ENCODE data around the gene ENC1. TPM values are rescaled to one million over a fixed set of nuclear protein-coding genes. Genes with fewer than 3 reads are reported as not detected.

ENC1 gene
- total RNA-seq, 1 donor from 2014 or later = 135 TPM

DNA sequence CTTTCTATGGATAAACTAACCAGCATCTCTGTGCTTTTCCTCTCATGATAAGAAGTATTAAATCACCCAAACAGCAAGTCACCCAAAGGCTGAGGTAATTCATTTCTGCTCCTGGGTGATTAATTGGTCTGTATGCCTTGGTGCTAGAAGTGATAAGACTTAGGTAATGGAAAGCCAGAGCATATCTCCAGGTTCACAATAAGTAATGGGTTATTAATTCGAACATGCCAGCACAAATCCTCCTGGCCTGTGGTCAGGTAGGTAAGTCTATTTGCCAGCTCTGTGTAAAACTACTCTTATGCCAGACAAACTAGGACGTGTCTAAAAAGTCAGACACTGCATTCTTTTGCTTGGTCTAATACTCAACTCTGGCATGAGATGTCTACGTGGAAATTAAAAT, 11.2 kb upstream of the ENC1 start:
- no peaks in the 10 kb centered on the region for H3K36me3 Mint-ChIP-seq (ENCODE audit: low read depth)
- no peaks in the 10 kb centered on the region for H3K27me3 Mint-ChIP-seq (ENCODE audit: low read depth)
- TF ChIP-seq, protein P1, sequence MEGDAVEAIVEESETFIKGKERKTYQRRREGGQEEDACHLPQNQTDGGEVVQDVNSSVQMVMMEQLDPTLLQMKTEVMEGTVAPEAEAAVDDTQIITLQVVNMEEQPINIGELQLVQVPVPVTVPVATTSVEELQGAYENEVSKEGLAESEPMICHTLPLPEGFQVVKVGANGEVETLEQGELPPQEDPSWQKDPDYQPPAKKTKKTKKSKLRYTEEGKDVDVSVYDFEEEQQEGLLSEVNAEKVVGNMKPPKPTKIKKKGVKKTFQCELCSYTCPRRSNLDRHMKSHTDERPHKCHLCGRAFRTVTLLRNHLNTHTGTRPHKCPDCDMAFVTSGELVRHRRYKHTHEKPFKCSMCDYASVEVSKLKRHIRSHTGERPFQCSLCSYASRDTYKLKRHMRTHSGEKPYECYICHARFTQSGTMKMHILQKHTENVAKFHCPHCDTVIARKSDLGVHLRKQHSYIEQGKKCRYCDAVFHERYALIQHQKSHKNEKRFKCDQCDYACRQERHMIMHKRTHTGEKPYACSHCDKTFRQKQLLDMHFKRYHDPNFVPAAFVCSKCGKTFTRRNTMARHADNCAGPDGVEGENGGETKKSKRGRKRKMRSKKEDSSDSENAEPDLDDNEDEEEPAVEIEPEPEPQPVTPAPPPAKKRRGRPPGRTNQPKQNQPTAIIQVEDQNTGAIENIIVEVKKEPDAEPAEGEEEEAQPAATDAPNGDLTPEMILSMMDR (conservative IDR thresholded peaks at IDR 0.05) = no peak
- H3K27ac Mint-ChIP-seq (ENCODE audit: unreplicated experiment) = no peak overlapping the region
- no peaks in the 10 kb centered on the region for H3K9me3 Mint-ChIP-seq
- H3K4me3 Mint-ChIP-seq = no peak overlapping the region
- no peak for DNase-seq (ENCODE audit: low read depth, low spot score)
- H3K4me1 Mint-ChIP-seq = peaks cover 29% of the 10 kb centered on the region

DNA sequence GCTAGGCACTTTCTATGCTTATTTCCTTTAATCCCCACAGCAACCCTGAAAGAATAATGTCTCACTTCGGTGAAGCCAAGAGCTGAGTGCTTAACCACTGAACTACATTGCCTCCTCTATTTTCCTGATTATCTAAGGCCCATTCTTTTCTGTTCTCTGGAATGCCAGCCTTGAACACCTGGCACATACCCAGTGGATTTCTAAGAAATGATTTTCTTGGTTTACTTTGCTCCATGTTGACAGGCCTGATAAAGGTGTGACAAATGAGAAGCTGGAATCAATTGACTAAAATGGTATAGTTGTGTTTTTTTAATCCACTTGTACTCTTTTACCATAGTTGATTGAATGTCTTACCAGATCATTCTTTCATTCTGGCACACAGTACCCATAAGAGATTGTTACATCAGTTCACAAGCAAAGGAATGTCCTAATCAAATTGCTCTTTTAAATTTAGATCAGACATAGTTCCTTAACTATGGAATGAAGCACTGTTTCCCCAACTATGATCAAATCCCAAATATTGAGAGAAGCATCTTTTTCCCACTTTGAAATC, 9.0 kb upstream of the ENC1 start:
- H3K27me3 Mint-ChIP-seq (ENCODE audit: low read depth) = no peaks in the 10 kb centered on the region
- H3K27ac Mint-ChIP-seq (ENCODE audit: unreplicated experiment) = peak overlapping the region; percentile 4
- no peak for DNase-seq (ENCODE audit: low read depth, low spot score)
- TF ChIP-seq, protein P1 (conservative IDR thresholded peaks at IDR 0.05) = no peak
- peaks cover 45% of the 10 kb centered on the region for H3K4me1 Mint-ChIP-seq
- no peaks in the 10 kb centered on the region for H3K9me3 Mint-ChIP-seq
- peak overlapping the region; percentile 43 for H3K4me3 Mint-ChIP-seq
- no peaks in the 10 kb centered on the region for H3K36me3 Mint-ChIP-seq (ENCODE audit: low read depth)

DNA sequence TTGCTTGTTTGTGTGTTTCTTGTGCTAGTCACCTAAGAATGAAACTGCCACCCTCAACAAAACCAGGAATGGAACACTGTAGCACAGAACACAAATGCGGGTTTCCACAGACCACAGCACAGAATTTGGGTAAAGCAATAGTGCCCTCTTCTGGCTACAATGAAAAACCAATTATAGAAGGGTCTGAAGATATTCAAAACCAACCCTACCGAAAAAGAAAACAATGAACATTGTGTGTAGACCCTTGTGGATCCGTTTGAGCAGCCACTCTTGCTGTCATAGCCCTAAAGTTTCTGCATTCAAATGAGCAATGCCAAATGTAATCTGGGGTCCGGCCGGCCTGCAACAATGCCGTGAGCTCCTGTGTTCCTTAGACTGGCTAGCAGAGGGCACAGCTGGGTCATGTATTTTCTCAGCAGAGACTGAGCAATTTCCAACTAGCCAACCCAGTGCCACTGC, 8.3 kb upstream of the ENC1 start:
- Mint-ChIP-seq H3K27ac (ENCODE audit: unreplicated experiment) (peak overlapping the region; percentile 4), H3K27me3 (ENCODE audit: low read depth) (no peaks in the 10 kb centered on the region)

DNA sequence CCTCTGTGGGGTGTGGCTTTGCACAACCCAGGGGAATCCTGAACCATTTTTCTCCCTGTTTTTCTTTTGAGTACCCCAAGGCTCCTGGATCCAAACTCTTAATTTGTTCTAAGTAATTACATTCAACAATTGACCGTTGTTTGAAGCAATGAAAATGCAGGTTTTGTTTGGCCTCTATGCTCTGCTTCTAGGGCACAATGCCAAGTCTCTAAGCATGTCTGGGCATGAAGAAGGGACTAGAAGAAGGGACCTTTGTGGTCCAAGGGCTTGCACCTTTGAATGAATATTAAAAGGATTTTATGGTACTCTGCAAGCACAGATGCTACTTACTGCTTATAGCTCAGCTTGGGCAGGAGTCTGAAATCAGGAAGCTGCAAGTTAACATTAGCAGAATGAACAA, 6.6 kb upstream of the ENC1 start:
- no peak for DNase-seq (ENCODE audit: low read depth, low spot score)
- H3K36me3 Mint-ChIP-seq (ENCODE audit: low read depth) = no peaks in the 10 kb centered on the region
- no peaks in the 10 kb centered on the region for H3K9me3 Mint-ChIP-seq
- H3K4me1 Mint-ChIP-seq = peaks cover 64% of the 10 kb centered on the region
- peak overlapping the region; percentile 60 for H3K4me3 Mint-ChIP-seq
- H3K27me3 Mint-ChIP-seq (ENCODE audit: low read depth) = no peaks in the 10 kb centered on the region
- TF ChIP-seq, protein P1 (conservative IDR thresholded peaks at IDR 0.05) = no peak
- H3K27ac Mint-ChIP-seq (ENCODE audit: unreplicated experiment) = peak overlapping the region; percentile 73

More for the DNA sequence above, 8.3 kb upstream of the ENC1 start:
- Mint-ChIP-seq H3K4me3 (peak overlapping the region; percentile 43), H3K36me3 (ENCODE audit: low read depth) (no peaks in the 10 kb centered on the region), H3K9me3 (no peaks in the 10 kb centered on the region), H3K4me1 (peaks cover 47% of the 10 kb centered on the region)
- TF ChIP-seq, protein P1 (conservative IDR thresholded peaks at IDR 0.05) = peak; percentile 87
- DNase-seq (ENCODE audit: low read depth, low spot score) = no peak

DNA sequence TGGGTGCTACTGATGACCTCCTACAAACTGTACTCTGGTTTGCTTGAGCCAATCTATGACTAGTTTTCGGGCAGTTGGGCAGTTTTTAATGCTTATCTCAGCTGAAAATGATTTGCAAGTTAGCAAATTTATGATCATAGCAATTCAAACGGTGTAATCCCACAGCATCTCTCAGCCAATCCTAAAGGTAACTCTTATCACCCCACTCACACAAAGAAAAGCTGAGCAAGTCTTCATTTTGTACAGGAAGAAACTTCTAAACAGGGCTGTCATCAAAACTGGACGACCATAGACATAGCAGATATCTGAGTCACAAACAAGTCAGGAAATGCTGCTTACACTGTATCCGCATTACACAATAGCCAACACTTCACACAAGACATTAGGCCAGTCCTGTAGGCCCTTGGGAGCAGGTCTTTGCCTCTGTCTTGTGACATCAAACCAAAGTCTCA, 2.6 kb upstream of the ENC1 start:
- Mint-ChIP-seq H3K27ac (ENCODE audit: unreplicated experiment) (peak overlapping the region; percentile 75), H3K27me3 (ENCODE audit: low read depth) (no peaks in the 10 kb centered on the region), H3K4me3 (peak overlapping the region; percentile 87), H3K4me1 (peaks cover 68% of the 10 kb centered on the region), H3K36me3 (ENCODE audit: low read depth) (peaks cover 2% of the 10 kb centered on the region), H3K9me3 (no peaks in the 10 kb centered on the region)
- TF ChIP-seq, protein P1 (conservative IDR thresholded peaks at IDR 0.05) = no peak
- no peak for DNase-seq (ENCODE audit: low read depth, low spot score)

Data from neural crest cell (in vitro differentiated cells).